Keratinocyte (primary cell): ENCODE measurements around the gene RANBP10. TPM values are rescaled to one million over a fixed set of nuclear protein-coding genes. Genes with fewer than 3 reads are reported as not detected.

Source experiments
- DNase-seq: peaks from one replicate; pipeline ENCODE4 v3.0.0-alpha.2; 2011; ENCODE audit warnings: low read depth, missing footprints, low spot score
- FAIRE-seq: peaks from 2 replicates; lab custom pipeline; 2011; peaks lifted over from hg19 to GRCh38; lab: Jason Lieb, UNC
- H2AFZ ChIP-seq: 2 replicates; pipeline ENCODE4 v1.6.0; 2012; ENCODE audit warnings: low read length, control low read depth, inconsistent platforms; ENCODE audit not compliant: control insufficient read depth
- H3K27ac ChIP-seq: 2 replicates; pipeline ENCODE4 v1.5.1; 2011; ENCODE audit warnings: low read length; ENCODE audit not compliant: control insufficient read depth, insufficient read depth
- H3K27me3 ChIP-seq: 3 replicates; pipeline ENCODE4 v1.6.0; 2011; ENCODE audit warnings: low read length; ENCODE audit not compliant: control insufficient read depth, insufficient read depth; ENCODE audit errors: extremely low read depth
- H3K36me3 ChIP-seq, 2 experiments: 2 replicates in 1 of 2; 3 replicates in 1 of 2; pipeline ENCODE4 v1.5.1; 2011; ENCODE audit warnings: low read length in 2 of 2, mild to moderate bottlenecking in 1 of 2; ENCODE audit not compliant: control insufficient read depth in 2 of 2, insufficient read depth in 2 of 2; ENCODE audit errors: extremely low read depth in 1 of 2
- H3K4me1 ChIP-seq: 3 replicates; pipeline ENCODE4 v1.5.1; 2011; ENCODE audit warnings: low read length; ENCODE audit not compliant: control insufficient read depth, insufficient read depth; ENCODE audit errors: extremely low read depth
- H3K4me2 ChIP-seq: 3 replicates; pipeline ENCODE4 v1.6.0; 2011; ENCODE audit warnings: low read depth, low read length; ENCODE audit not compliant: control insufficient read depth, insufficient read depth; ENCODE audit errors: extremely low read depth
- H3K4me3 ChIP-seq, 3 experiments: fragments of 200-600 bp in 1 of 3; sonication (generic) in 1 of 3; 2 replicates in 2 of 3; 3 replicates in 1 of 3; pipeline ENCODE4 v1.5.1; 2011 to 2016; ENCODE audit warnings: low read length in 3 of 3, mild to moderate bottlenecking in 3 of 3, control low read depth in 2 of 3, inconsistent platforms in 1 of 3, low read depth in 1 of 3, mixed read lengths in 1 of 3, mixed run types in 1 of 3, moderate library complexity in 1 of 3; ENCODE audit not compliant: control insufficient read depth in 2 of 3, insufficient read depth in 2 of 3; ENCODE audit errors: extremely low read depth in 1 of 3
- H3K79me2 ChIP-seq: 2 replicates; pipeline ENCODE4 v1.6.0; 2012; ENCODE audit warnings: low read length; ENCODE audit not compliant: control insufficient read depth, insufficient read depth
- H3K9ac ChIP-seq: 3 replicates; pipeline ENCODE4 v1.6.0; 2011; ENCODE audit warnings: low read length; ENCODE audit not compliant: control insufficient read depth, insufficient read depth; ENCODE audit errors: extremely low read depth
- H3K9me1 ChIP-seq: 3 replicates; pipeline ENCODE4 v1.6.0; 2011; ENCODE audit warnings: low read length; ENCODE audit not compliant: control insufficient read depth, insufficient read depth; ENCODE audit errors: extremely low read depth
- H3K9me3 ChIP-seq: 2 replicates; pipeline ENCODE4 v1.5.1; 2012; ENCODE audit warnings: low read depth, low read length; ENCODE audit not compliant: control insufficient read depth
- H4K20me1 ChIP-seq: 3 replicates; pipeline ENCODE4 v1.6.0; 2011; ENCODE audit warnings: low read length; ENCODE audit not compliant: control insufficient read depth, insufficient read depth; ENCODE audit errors: extremely low read depth
- CTCF ChIP-seq, 3 experiments: IDR thresholded peaks in 1 of 3; conservative IDR thresholded peaks in 1 of 3; optimal IDR thresholded peaks in 1 of 3; 2 replicates in 2 of 3; 3 replicates in 1 of 3; pipeline versions ENCODE3 to v1.5.1; 2011; ENCODE audit warnings: low read length in 3 of 3, mild to moderate bottlenecking in 3 of 3, moderate library complexity in 2 of 3, control low read depth in 1 of 3, inconsistent platforms in 1 of 3; ENCODE audit not compliant: insufficient read depth in 2 of 3; ENCODE audit errors: extremely low read depth in 1 of 3
- EZH2 ChIP-seq: IDR thresholded peaks from one replicate; pipeline ENCODE4 v1.6.1; 2012; ENCODE audit warnings: inconsistent platforms, mild to moderate bottlenecking, low read length, moderate library complexity
- dilution Hi-C: fragments of 300-500 bp; cut with MboI; formaldehyde crosslinking; loops from one replicate; pipeline ENCODE4 v1.7.0; 2020; ENCODE audit warnings: low sequenced_read_pairs; ENCODE audit not compliant: extremely low pct_ligation_motif_present
- polyA plus RNA-seq, 5 experiments: library from polyadenylated mRNA; depleted of rRNA in 3 of 5; stranded (reverse) in 3 of 5; stranded (forward) in 1 of 5; unstranded in 1 of 5; fragments of >200 nt; gene quantifications; 1 replicate in 1 of 5; 2 replicates in 3 of 5; 3 replicates in 1 of 5; pipeline versions ENCODE4 v1.2.1 to v1.2.3, GENCODE V29; 2011 to 2012; ENCODE audit warnings: missing spikeins in 2 of 5, low read depth in 1 of 5, low replicate concordance in 1 of 5

RANBP10 gene
- polyA plus RNA-seq, 1 donor (not counting 4 experiments of a cell fraction or from before 2014, with no cell fraction given) = 9.5 TPM

- no peak for DNase-seq
- dilution Hi-C loops = no loop called here
- no peak overlapping the region for H3K27ac ChIP-seq
Measured at GRCh38 chr16:67676516-67676915, 129.8 kb downstream of the RANBP10 start.

GRCh38 chr16:67675999-67676398 is 130.4 kb downstream of the RANBP10 start:
- Histone ChIP-seq H3K36me3 (peaks cover 0 to 5% of the 10 kb centered on the region in 2 experiments), H3K27ac (no peak overlapping the region), H3K9me1 (no peaks in the 10 kb centered on the region), H3K4me1 (peaks cover 13% of the 10 kb centered on the region), H4K20me1 (no peaks in the 10 kb centered on the region), H3K9ac (no peak overlapping the region), H2AFZ (no peak overlapping the region), H3K9me3 (no peaks in the 10 kb centered on the region), H3K4me2 (no peak overlapping the region), H3K4me3 (no peak overlapping the region), H3K27me3 (no peaks in the 10 kb centered on the region), H3K79me2 (no peaks in the 10 kb centered on the region)
- dilution Hi-C loops = no loop called here
- FAIRE-seq = no peak
- TF ChIP-seq CTCF (optimal IDR thresholded peaks at IDR 0.05 in 1 of 3, IDR thresholded peaks at IDR 0.05 in 1 of 3, conservative IDR thresholded peaks at IDR 0.05 in 1 of 3; ENCODE audit: extremely low read depth in 1 of 3, insufficient read depth in 2 of 3, low read length in 3 of 3) = no peak
- no peak for TF ChIP-seq EZH2
- no peak for DNase-seq

More at GRCh38 chr16:67676516-67676915, 129.8 kb downstream of the RANBP10 start:
- Histone ChIP-seq H3K9ac (no peak overlapping the region), H4K20me1 (no peaks in the 10 kb centered on the region), H3K9me3 (no peaks in the 10 kb centered on the region), H3K4me3 (no peak overlapping the region), H3K4me1 (peaks cover 13% of the 10 kb centered on the region), H3K9me1 (no peaks in the 10 kb centered on the region), H3K36me3 (peaks cover 0 to 5% of the 10 kb centered on the region in 2 experiments), H3K4me2 (peak overlapping the region; percentile 1), H3K79me2 (no peaks in the 10 kb centered on the region), H2AFZ (no peak overlapping the region), H3K27me3 (no peaks in the 10 kb centered on the region)
- FAIRE-seq = peak; percentile 73
- TF ChIP-seq EZH2 (no peak), CTCF (optimal IDR thresholded peaks at IDR 0.05 in 1 of 3, IDR thresholded peaks at IDR 0.05 in 1 of 3, conservative IDR thresholded peaks at IDR 0.05 in 1 of 3; ENCODE audit: extremely low read depth in 1 of 3, insufficient read depth in 2 of 3, low read length in 3 of 3) (peak in 1 of 3 experiments; percentile 27)
